Endodermal cell (in vitro differentiated cells): ENCODE results near the gene IL11. TPM values are rescaled to one million over a fixed set of nuclear protein-coding genes. Genes with fewer than 3 reads are reported as not detected.

ENCODE experiments used
- DNase-seq: peaks from one replicate; pipeline ENCODE4 v3.0.0-alpha.2; 2017
- H3K27ac ChIP-seq: 2 replicates; pipeline ENCODE4 v1.5.1; 2013; ENCODE audit warnings: mild to moderate bottlenecking, low read depth, low read length, moderate library complexity
- H3K27me3 ChIP-seq: 2 replicates; pipeline ENCODE4 v1.6.1; 2013; ENCODE audit warnings: mild to moderate bottlenecking, low read length, moderate library complexity; ENCODE audit not compliant: insufficient read depth, control insufficient read depth, poor library complexity, severe bottlenecking
- H3K36me3 ChIP-seq: 2 replicates; pipeline ENCODE4 v1.7.0; 2013; ENCODE audit warnings: mild to moderate bottlenecking, low read length, moderate library complexity; ENCODE audit not compliant: control insufficient read depth, insufficient read depth
- H3K4me1 ChIP-seq: one replicate; pipeline ENCODE4 v1.7.0; 2013; ENCODE audit warnings: low read length; ENCODE audit not compliant: control insufficient read depth, insufficient read depth
- H3K4me3 ChIP-seq: 2 replicates; pipeline ENCODE4 v1.5.1; 2013; ENCODE audit warnings: mild to moderate bottlenecking, low read length, moderate library complexity
- H3K9ac ChIP-seq: 2 replicates; pipeline ENCODE4 v1.6.1; 2013; ENCODE audit warnings: mild to moderate bottlenecking, low read length, moderate library complexity; ENCODE audit not compliant: poor library complexity, severe bottlenecking; ENCODE audit errors: extremely low read depth
- H3K9me3 ChIP-seq: 2 replicates; pipeline ENCODE4 v1.6.1; 2013; ENCODE audit warnings: mild to moderate bottlenecking, low read length, moderate library complexity; ENCODE audit not compliant: control insufficient read depth
- H3K27ac Mint-ChIP-seq: 2 replicates; pipeline ENCODE4 v1.8.0; 2020; ENCODE audit warnings: mixed read lengths
- H3K27me3 Mint-ChIP-seq: 2 replicates; pipeline ENCODE4 v1.8.0; 2021; ENCODE audit warnings: mild to moderate bottlenecking, mixed read lengths; ENCODE audit not compliant: insufficient read depth
- H3K36me3 Mint-ChIP-seq: 2 replicates; pipeline ENCODE4 v1.8.0; 2020; ENCODE audit warnings: low read depth, mixed read lengths
- H3K4me1 Mint-ChIP-seq: 2 replicates; pipeline ENCODE4 v1.8.0; 2020; ENCODE audit warnings: mixed read lengths
- H3K4me3 Mint-ChIP-seq: 2 replicates; pipeline ENCODE4 v1.8.0; 2020; ENCODE audit warnings: mild to moderate bottlenecking, moderate library complexity, mixed read lengths
- H3K9me3 Mint-ChIP-seq: 2 replicates; pipeline ENCODE4 v1.8.0; 2020; ENCODE audit warnings: mild to moderate bottlenecking, mixed read lengths
- CTCF ChIP-seq: fragments of 200-600 bp; sonication (generic); conservative IDR thresholded peaks from 2 replicates; pipeline ENCODE4 v1.5.0; 2021; ENCODE audit warnings: antibody characterized with exemption, mild to moderate bottlenecking
- WGBS, 2 experiments: methylation state at CpG; one replicate each; pipeline versions ENCODE4 v1.1.5 to v1.1.7; 2013; ENCODE audit warnings: missing lambda C conversion rate in 2 of 2, mixed read lengths in 1 of 2; ENCODE audit not compliant: insufficient coverage in 1 of 2, insufficient read length in 1 of 2; 5-methylcytosine and 5-hydroxymethylcytosine counted together
- total RNA-seq, 2 donors: library from RNA; stranded (reverse); fragmentation: NEBNext Ultra II Directional in 1 of 2; extraction: Animal tissue kit (Norgen Biotek cat#: 25700) in 1 of 2; gene quantifications; 2 replicates in 1 of 2; 3 replicates in 1 of 2; pipeline ENCODE4 v1.2.1, GENCODE V29; 2021

The IL11 gene
- total RNA-seq, 2 donors from 2014 or later = 0.91 to 1.7 TPM

- no peak for TF ChIP-seq CTCF
- peaks cover 54% of the 10 kb centered on the region for H3K27me3 Mint-ChIP-seq
- WGBS, 2 experiments = 72 to 93% methylated on average over 5 to 11 of the region's 11 CpGs
- H3K36me3 Mint-ChIP-seq = peaks cover 2% of the 10 kb centered on the region
- no peak overlapping the region for H3K4me3 Mint-ChIP-seq
- no peak overlapping the region for H3K27ac ChIP-seq
- no peak overlapping the region for H3K4me3 ChIP-seq
- H3K9me3 Mint-ChIP-seq = no peaks in the 10 kb centered on the region
- no peak overlapping the region for H3K27ac Mint-ChIP-seq
- H3K9ac ChIP-seq = no peak overlapping the region
- DNase-seq = no peak
- peaks cover 3% of the 10 kb centered on the region for H3K9me3 ChIP-seq
- H3K36me3 ChIP-seq = no peaks in the 10 kb centered on the region
- peaks cover 1% of the 10 kb centered on the region for H3K4me1 ChIP-seq
- H3K27me3 ChIP-seq = peaks cover 4% of the 10 kb centered on the region
- H3K4me1 Mint-ChIP-seq = peaks cover 10% of the 10 kb centered on the region
These were observed 8.9 kb upstream of the IL11 start for GRCh38 chr19:55379174-55379573.

- H3K4me1 Mint-ChIP-seq = peaks cover 14% of the 10 kb centered on the region
- DNase-seq = peak; percentile 73
These were observed 7.3 kb upstream of the IL11 start for GRCh38 chr19:55377356-55378131.

GRCh38 chr19:55376241-55376933 is 6.1 kb upstream of the IL11 start, which contains the start of gene TMEM190:
Gene TMEM190 (plus strand): TSS chr19:55376826. CDS start chr19:55376854, 28 bp downstream.
- no peak within 1 kb of the TSS for H3K4me3 ChIP-seq
- 70 to 71% methylated on average over 14 to 21 of the region's 21 CpGs for WGBS, 2 experiments
- peaks cover 58% of the 10 kb centered on the region for H3K27me3 Mint-ChIP-seq

More at GRCh38 chr19:55377356-55378131, 7.3 kb upstream of the IL11 start:
- peaks cover 3% of the 10 kb centered on the region for H3K9me3 ChIP-seq
- H3K9ac ChIP-seq = no peak overlapping the region
- H3K4me3 ChIP-seq = no peak overlapping the region
- peaks cover 8% of the 10 kb centered on the region for H3K27me3 ChIP-seq
- 20 to 35% methylated on average over 15 to 43 of the region's 43 CpGs for WGBS, 2 experiments
- H3K27me3 Mint-ChIP-seq = peaks cover 58% of the 10 kb centered on the region
- peak overlapping the region; percentile 40 for H3K4me3 Mint-ChIP-seq
- H3K27ac Mint-ChIP-seq = no peak overlapping the region
- H3K36me3 Mint-ChIP-seq = peaks cover 2% of the 10 kb centered on the region
- no peaks in the 10 kb centered on the region for H3K9me3 Mint-ChIP-seq
- no peak for TF ChIP-seq CTCF
- peaks cover 5% of the 10 kb centered on the region for H3K4me1 ChIP-seq
- no peak overlapping the region for H3K27ac ChIP-seq
- no peaks in the 10 kb centered on the region for H3K36me3 ChIP-seq

More at GRCh38 chr19:55376241-55376933, 6.1 kb upstream of the IL11 start, which contains the start of gene TMEM190:
- Mint-ChIP-seq H3K27ac (no peak within 1 kb of the TSS), H3K9me3 (no peaks in the 10 kb centered on the region), H3K36me3 (peaks cover under 1% of the 10 kb centered on the region), H3K4me3 (peak within 1 kb of the TSS; percentile 40), H3K4me1 (peaks cover 16% of the 10 kb centered on the region)
- peaks cover 19% of the 10 kb centered on the region for H3K27me3 ChIP-seq
- peaks cover 5% of the 10 kb centered on the region for H3K4me1 ChIP-seq
- peak; percentile 88 for DNase-seq
- no peak within 1 kb of the TSS for H3K9ac ChIP-seq
- no peaks in the 10 kb centered on the region for H3K9me3 ChIP-seq
- H3K27ac ChIP-seq = no peak within 1 kb of the TSS
- H3K36me3 ChIP-seq = no peaks in the 10 kb centered on the region
- no peak for TF ChIP-seq CTCF
